ENCODE results near the gene LCOR.

Gene LCOR

DNA sequence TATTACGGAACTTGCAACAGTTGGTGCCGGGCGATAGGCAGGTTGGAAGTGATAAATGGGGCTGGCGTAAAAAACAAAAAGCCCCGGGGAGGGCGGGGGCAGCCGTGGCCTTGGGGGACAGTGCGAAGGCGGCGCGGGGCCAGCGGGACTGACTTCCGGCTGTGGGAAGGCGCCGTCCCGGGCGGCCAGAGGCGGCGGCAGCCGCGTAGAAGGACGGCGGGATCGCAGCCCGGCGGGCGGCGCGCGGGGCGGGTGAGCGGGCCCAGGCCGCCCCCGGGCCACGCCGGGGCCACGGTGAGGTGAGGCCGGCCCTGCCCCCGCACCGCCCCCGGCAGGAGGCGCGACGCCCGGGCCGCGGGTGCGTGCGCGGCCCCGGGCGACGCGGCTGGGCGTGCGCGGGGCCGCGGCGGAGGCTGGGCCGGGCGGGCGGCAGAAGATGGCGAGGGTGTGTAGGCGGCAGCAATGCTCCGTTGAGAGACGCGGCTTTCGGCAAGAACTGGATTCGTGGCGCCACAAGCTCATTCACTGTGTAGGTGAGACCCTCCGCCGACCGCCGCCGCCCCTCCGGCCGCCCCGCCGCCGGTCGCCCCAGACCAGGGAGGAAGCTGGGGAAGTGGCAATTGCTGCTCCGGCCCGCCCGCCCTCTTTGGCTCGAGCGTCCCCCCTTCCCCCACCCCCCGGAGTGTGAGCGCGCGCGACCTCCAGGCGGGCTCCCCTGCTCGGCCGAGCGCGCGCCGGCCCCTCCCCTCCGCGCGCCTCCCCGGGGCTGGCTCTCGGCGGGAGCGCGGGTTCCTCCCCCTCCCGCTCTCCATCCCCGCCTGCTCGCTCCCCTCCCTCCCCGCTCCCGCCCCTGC lies at the start of gene LCOR:
Gene LCOR (plus strand): TSS at position 432 of the 854 bp plus-strand sequence. CDS start 116,760 bp downstream, outside the sequence.
- TF ChIP-seq TEAD4 (IDR thresholded peaks at IDR 0.05), result 0 out of 2 replicates have a peak, but pooled peaks have one; percentile 1
- TF ChIP-seq TAF1 (IDR thresholded peaks at IDR 0.05; ENCODE audit: low read depth), result peak; percentile 83; the same call in 1 of the 2 replicates
- TF ChIP-seq, protein P1, sequence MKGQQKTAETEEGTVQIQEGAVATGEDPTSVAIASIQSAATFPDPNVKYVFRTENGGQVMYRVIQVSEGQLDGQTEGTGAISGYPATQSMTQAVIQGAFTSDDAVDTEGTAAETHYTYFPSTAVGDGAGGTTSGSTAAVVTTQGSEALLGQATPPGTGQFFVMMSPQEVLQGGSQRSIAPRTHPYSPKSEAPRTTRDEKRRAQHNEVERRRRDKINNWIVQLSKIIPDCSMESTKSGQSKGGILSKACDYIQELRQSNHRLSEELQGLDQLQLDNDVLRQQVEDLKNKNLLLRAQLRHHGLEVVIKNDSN (IDR thresholded peaks at IDR 0.05), result no peak
- TF ChIP-seq FOXM1 (IDR thresholded peaks at IDR 0.05; ENCODE audit: borderline replicate concordance, low read depth), result no peak
- TF ChIP-seq YY1 (IDR thresholded peaks at IDR 0.05; ENCODE audit: low read depth), result peak; percentile 88
- TF ChIP-seq, protein P2, sequence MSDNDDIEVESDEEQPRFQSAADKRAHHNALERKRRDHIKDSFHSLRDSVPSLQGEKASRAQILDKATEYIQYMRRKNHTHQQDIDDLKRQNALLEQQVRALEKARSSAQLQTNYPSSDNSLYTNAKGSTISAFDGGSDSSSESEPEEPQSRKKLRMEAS (IDR thresholded peaks at IDR 0.05), result peak; percentile 24; the same call in 1 of the 2 replicates
- 0 out of 2 replicates have a peak, but pooled peaks have one; percentile 9 for TF ChIP-seq NFIC (IDR thresholded peaks at IDR 0.05)
- TF ChIP-seq, protein P3, sequence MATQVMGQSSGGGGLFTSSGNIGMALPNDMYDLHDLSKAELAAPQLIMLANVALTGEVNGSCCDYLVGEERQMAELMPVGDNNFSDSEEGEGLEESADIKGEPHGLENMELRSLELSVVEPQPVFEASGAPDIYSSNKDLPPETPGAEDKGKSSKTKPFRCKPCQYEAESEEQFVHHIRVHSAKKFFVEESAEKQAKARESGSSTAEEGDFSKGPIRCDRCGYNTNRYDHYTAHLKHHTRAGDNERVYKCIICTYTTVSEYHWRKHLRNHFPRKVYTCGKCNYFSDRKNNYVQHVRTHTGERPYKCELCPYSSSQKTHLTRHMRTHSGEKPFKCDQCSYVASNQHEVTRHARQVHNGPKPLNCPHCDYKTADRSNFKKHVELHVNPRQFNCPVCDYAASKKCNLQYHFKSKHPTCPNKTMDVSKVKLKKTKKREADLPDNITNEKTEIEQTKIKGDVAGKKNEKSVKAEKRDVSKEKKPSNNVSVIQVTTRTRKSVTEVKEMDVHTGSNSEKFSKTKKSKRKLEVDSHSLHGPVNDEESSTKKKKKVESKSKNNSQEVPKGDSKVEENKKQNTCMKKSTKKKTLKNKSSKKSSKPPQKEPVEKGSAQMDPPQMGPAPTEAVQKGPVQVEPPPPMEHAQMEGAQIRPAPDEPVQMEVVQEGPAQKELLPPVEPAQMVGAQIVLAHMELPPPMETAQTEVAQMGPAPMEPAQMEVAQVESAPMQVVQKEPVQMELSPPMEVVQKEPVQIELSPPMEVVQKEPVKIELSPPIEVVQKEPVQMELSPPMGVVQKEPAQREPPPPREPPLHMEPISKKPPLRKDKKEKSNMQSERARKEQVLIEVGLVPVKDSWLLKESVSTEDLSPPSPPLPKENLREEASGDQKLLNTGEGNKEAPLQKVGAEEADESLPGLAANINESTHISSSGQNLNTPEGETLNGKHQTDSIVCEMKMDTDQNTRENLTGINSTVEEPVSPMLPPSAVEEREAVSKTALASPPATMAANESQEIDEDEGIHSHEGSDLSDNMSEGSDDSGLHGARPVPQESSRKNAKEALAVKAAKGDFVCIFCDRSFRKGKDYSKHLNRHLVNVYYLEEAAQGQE (IDR thresholded peaks at IDR 0.05; ENCODE audit: low read depth), result no peak
- TF ChIP-seq CEBPB (IDR thresholded peaks at IDR 0.05), result no peak
- no peak for TF ChIP-seq EP300 (IDR thresholded peaks at IDR 0.05; ENCODE audit: borderline replicate concordance)
- TF ChIP-seq RAD21 (IDR thresholded peaks at IDR 0.05; ENCODE audit: low read depth), result no peak
- no peak for TF ChIP-seq CREB1 (IDR thresholded peaks at IDR 0.05; ENCODE audit: low read depth)
- TF ChIP-seq EGR1 (IDR thresholded peaks at IDR 0.05), result peak; percentile 78
- no peak; the same call in 1 of the 2 replicates for TF ChIP-seq TCF12 (IDR thresholded peaks at IDR 0.05; ENCODE audit: low read depth)

DNA sequence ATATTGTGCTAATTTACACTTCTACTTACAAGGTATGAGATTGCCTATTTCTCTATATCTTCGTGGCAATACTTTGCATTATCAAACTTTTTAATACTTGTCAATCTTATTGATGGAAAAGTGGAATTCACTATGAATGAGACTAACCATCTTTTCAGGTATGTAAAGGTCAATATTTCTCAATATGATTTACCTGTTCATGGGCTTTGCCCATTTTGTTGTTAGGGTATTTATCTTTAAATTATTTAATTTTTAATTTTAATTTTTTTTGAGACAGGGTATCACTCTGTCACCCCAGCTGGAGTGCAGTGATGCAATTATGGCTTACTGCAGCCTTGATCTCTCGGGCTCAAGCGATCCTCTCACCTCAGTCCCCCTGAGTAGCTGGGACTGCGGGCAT lies 47.8 kb upstream of the LCOR start:
- TF ChIP-seq, protein P3 (IDR thresholded peaks at IDR 0.05; ENCODE audit: low read depth), result no peak
- TF ChIP-seq TEAD4 (IDR thresholded peaks at IDR 0.05) (no peak), NFIC (IDR thresholded peaks at IDR 0.05) (no peak), EP300 (IDR thresholded peaks at IDR 0.05; ENCODE audit: borderline replicate concordance) (no peak), EGR1 (IDR thresholded peaks at IDR 0.05) (no peak), RAD21 (IDR thresholded peaks at IDR 0.05; ENCODE audit: low read depth) (no peak)
- TF ChIP-seq, protein P2 (IDR thresholded peaks at IDR 0.05), result no peak

DNA sequence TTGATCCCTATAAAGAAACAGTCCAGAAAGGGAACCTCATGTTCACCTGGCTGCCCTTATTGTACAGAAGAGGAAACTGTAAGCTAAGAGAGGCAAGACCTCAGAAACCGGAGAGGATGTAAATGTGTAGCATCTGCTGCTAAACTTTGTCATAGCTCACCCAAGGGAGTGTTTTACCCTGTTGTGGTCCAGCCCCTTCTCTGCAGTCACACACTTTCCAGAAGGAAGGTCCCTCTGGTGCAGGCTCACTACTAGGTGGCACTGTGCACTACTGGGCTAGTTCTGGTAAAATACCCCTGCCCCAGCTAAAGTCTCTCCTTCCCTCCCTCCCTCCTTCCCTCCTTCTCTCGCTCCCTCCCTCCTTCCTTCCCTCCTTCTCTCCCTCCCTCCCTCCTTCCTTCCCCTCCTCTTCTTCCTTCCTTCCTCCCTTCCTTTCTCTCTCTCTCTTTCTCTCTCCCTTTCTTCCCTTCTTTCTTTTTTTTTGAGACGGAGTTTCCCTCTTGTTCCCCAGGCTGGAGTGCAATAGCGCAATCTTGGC lies 42.5 kb upstream of the LCOR start:
- TF ChIP-seq RAD21 (IDR thresholded peaks at IDR 0.05; ENCODE audit: low read depth) (peak; percentile 92), CEBPB (IDR thresholded peaks at IDR 0.05) (no peak), ZBTB7A (IDR thresholded peaks at IDR 0.05; ENCODE audit: low read depth) (0 out of 2 replicates have a peak, but pooled peaks have one; percentile 31)

DNA sequence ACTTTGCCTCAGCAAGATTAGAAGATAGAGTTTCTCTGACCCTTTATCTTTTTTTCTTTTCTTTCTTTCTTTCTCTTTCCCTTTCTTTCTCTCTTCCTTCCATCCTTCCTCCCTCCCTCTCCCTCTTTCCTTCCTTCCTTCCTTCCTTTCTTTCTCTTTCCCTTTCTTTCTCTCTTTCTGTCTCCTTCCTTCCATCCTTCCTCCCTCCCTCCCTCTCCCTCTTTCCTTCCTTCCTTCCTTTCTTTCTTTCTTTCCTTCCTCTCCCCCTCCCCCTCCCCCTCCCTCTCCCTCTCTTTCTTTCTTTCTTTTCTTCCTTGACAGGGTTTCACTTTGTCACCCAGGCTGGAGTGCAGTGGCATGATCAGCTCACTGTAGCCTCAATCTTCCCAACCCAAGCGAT lies 40.2 kb upstream of the LCOR start:
- no peak for TF ChIP-seq CREB1 (IDR thresholded peaks at IDR 0.05; ENCODE audit: low read depth)
- TF ChIP-seq, protein P2 (IDR thresholded peaks at IDR 0.05), result no peak
- no peak for TF ChIP-seq TAF1 (IDR thresholded peaks at IDR 0.05; ENCODE audit: low read depth)
- no peak for TF ChIP-seq EP300 (IDR thresholded peaks at IDR 0.05; ENCODE audit: borderline replicate concordance)
- no peak for TF ChIP-seq RAD21 (IDR thresholded peaks at IDR 0.05; ENCODE audit: low read depth)

DNA sequence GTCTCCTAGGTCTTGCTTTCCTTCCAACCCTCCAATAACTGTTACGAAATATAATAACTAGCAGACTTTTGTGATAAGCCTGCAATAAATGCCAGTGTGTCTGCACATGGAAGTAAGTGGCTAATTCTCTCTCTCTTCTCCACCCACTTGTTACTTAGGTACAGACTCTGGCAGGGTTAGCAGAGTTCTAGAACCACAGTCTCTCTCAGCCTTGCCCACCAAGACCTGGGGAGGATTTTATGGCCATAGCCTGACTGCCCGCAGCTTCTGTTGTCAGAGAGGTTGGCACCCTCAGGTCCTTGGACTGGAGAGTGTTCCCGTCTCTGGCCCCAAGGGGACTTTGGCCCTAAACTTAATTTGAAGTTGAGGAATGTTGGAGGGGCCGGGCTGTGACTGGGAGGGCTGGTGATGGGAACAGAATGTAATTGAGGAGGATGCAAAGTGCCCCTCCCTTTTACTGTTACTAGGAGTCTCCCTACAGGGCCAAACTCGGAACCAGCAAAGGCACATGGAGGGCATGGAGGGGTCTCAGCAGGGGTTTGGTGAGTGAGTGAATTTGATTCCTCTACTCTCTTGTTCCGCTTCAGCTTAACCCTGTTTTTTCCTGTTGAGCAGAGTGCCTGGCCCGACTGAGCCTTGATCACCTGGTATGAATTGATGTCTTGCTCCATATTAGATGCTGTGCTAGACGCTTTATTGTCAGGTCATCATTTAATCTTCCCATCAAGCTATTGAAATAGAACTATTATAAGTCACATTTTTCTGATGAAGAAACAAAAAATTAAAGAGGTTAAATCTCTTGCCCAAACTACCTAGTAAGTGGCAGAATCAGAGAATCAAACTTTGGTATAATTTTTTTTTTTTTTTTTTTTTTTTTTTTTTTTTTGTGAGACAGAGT lies 37.0 kb upstream of the LCOR start:
- TF ChIP-seq TAF1 (IDR thresholded peaks at IDR 0.05; ENCODE audit: low read depth), result no peak

DNA sequence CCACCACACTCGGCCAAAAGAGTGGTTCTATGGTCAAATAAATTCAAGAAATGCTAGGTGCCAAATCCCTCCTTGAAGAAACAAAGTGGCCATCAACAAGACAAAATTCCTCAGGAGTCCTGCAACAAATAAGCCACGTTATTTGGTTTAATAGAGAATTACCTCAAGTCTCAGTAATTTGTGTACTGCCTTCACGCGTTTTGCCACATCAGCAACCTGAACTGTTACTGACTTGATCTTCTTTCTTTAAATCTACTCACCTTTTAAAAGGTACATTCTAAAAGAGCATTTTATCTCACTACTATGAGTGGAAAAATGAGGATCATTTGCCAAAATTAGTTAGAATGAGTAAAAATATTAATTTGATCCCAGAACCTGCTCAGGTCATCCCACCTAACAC lies 34.6 kb upstream of the LCOR start:
- TF ChIP-seq TEAD4 (IDR thresholded peaks at IDR 0.05), result no peak
- TF ChIP-seq FOXM1 (IDR thresholded peaks at IDR 0.05; ENCODE audit: borderline replicate concordance, low read depth), result no peak
- no peak for TF ChIP-seq ZBTB7A (IDR thresholded peaks at IDR 0.05; ENCODE audit: low read depth)
- no peak for TF ChIP-seq RAD21 (IDR thresholded peaks at IDR 0.05; ENCODE audit: low read depth)
- no peak for TF ChIP-seq YY1 (IDR thresholded peaks at IDR 0.05; ENCODE audit: low read depth)
- TF ChIP-seq TAF1 (IDR thresholded peaks at IDR 0.05; ENCODE audit: low read depth), result no peak
- TF ChIP-seq, protein P1 (IDR thresholded peaks at IDR 0.05), result no peak
- TF ChIP-seq EP300 (IDR thresholded peaks at IDR 0.05; ENCODE audit: borderline replicate concordance), result no peak
- no peak for TF ChIP-seq CREB1 (IDR thresholded peaks at IDR 0.05; ENCODE audit: low read depth)
- TF ChIP-seq NFIC (IDR thresholded peaks at IDR 0.05), result no peak
- TF ChIP-seq TCF12 (IDR thresholded peaks at IDR 0.05; ENCODE audit: low read depth), result no peak
- no peak for TF ChIP-seq CEBPB (IDR thresholded peaks at IDR 0.05)
- no peak for TF ChIP-seq EGR1 (IDR thresholded peaks at IDR 0.05)
